AG20443 (cell line): ENCODE measurements around the gene IQSEC3.
A peak's percentile ranks its signal among the peaks of the same experiment; 100 is the strongest.
"Not testable (repeated sequence)": the region's sequence is repeated elsewhere in the genome, so short reads cannot be mapped to it uniquely, and the experiment has no call there.

Experiments used
- DNase-seq: peaks from one replicate; pipeline ENCODE4 v3.0.0; 2012; ENCODE audit warnings: low spot score, mixed read lengths

The IQSEC3 gene

DNA sequence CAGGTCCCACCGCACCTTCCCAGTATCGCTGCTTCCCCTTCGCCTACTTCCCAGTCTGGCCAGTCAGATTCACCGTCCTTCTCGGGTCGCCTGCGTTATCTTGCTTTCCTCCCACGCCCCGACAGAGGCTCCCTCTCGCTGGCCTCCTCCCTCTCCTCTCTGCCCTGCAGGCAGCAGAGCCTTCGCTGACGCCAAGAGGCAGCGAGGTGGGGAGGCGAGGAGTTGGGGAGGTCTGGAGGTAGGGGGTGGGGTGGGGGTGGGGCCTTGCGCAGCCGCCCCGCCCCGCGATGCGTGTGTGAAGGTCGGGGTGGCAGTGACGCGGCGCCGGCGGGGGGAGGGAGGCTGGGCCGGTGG lies at the start of gene IQSEC3:
TSS of gene IQSEC3 (plus strand) at position 340 of the 354 bp plus-strand sequence. CDS start 116 bp downstream, outside the sequence.
- DNase-seq: not testable (repeated sequence)

DNA sequence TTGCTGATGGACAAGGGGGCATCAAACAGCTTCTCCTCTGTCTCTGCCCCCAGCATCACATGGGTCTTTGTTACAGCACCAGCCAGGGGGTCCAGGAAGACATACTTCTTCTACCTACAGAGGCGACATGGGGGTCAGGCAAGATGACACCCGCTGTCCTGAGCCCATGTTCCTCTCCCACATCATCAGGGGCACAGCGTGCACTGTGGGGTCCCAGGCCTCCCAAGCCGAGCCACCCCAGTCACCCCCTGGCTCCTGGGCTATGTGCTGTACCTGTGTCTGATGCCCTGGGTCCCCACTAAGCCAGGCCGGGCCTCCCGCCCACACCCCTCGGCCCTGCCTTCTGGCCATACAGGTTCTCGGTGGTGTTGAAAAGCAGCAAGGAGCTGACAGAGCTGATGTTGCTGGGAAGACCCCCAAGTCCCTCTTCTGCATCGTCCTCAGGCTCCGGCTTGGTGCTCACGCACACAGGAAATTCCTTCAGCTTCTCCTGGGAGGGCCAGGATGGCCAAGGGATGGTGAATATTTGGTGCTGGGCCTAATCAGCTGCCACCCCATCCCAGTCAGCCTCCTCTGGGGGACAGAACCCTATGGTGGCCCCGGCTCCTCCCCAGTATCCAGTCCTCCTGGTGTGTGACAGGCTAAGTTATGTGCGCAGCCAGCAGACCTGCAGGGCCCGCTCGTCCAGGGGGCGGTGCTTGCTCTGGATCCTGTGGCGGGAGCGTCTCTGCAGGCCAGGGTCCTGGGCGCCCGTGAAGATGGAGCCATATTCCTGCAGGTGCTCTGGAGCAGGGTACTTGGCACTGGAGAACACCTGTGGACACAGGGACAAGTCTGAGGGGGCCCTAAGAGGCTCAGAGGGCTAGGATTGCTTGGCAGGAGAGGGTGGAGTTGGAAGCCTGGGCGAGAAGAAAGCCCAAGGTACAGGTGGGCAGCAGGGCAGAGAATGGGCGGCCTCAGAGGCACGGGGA lies 48.9 kb upstream of the IQSEC3 start:
- DNase-seq: not testable (repeated sequence)

DNA sequence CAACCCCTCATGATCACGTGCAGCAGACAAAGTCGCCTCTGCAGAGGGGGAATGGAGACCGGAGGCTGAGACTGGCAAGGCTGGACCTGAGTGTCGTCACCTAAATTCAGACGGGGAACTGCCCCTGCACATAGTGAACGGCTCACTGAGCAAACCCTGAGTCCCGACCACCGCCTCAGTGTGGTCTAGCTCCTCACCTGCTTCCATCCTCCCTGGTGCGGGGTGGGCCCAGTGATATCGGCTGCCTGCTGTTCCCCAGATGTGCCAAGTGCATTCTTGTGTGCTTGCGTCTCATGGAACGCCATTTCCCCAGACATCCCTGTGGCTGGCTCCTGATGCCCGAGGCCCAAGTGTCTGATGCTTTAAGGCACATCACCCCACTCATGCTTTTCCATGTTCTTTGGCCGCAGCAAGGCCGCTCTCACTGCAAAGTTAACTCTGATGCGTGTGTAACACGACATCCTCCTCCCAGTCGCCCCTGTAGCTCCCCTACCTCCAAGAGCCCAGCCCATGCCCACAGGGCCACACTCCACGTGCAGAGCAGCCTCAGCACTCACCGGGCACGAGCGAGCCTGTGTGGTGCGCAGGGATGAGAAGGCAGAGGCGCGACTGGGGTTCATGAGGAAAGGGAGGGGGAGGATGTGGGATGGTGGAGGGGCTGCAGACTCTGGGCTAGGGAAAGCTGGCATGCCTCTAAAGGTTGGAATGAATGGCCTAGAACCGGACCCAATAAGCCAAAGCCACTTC lies 47.6 kb upstream of the IQSEC3 start:
- not testable (repeated sequence) for DNase-seq

DNA sequence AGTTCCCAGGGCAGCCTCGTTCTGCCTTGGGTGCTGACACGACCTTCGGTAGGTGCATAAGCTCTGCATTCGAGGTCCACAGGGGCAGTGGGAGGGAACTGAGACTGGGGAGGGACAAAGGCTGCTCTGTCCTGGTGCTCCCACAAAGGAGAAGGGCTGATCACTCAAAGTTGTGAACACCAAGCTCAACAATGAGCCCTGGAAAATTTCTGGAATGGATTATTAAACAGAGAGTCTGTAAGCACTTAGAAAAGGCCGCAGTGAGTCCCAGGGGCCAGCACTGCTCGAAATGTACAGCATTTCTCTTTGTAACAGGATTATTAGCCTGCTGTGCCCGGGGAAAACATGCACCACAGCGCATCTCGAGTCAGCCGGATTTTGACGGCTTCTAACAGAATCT lies 46.7 kb upstream of the IQSEC3 start:
- DNase-seq: not testable (repeated sequence)

DNA sequence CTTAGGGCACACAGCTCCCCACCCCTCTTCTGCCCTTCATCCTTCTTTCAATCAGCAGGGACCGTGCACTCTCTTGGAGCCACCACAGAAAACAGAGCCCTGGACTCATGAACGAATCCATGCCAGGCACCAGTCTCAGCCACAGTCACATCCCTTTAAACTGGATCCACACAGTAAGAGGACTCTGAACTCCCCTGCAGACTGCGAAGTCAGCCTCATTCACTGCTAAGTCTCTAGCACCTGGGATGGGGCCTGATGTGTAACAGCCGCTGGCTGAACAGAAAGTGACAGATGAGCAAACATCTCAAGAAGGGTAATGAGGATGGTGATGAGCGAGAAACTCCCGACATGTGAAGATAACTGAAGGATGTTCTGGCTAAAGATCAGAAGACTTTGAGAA lies 45.8 kb upstream of the IQSEC3 start:
- DNase-seq: no peak

DNA sequence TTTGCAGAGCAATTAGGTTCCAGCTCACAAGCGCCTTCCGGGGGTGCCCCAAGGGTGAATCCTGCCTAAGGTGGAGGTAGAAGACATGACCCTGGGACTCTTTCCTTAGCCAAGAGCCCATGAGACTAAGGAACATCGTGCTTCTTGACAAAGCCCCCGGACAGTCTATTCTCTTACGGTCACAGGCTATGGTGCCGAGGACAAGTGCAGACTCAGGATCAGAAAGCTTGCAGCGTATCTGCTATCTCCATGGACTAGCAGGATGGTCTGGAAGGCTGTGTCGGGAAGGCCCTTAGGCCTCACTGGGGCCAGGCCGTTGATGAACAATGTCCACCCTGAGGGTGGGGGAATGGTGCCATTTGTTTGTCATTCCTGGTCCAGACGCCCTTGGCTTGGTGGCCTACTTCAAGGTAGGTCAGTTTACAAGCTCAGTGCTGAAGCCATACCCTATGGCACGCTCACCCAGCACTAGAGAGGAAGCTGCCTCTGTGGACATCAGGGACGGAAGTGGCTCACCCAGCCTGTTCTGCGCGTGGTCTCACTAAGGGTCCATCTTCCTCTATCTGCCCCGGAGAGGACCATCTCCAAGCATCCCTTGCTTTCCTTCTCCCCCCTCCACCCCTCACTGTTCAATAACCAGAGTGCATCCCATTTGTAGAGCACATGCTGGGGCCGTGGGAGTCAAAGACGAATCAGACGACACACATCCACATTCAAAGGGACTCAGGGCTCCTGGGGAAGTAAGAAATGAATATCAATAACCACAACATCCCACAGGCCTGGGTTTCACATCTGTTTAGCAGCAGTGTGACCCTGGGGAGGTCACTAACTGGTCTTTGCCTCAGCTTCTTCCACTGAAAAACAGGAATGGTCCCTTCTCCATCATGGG lies 45.0 kb upstream of the IQSEC3 start:
- peak; percentile 5 for DNase-seq

DNA sequence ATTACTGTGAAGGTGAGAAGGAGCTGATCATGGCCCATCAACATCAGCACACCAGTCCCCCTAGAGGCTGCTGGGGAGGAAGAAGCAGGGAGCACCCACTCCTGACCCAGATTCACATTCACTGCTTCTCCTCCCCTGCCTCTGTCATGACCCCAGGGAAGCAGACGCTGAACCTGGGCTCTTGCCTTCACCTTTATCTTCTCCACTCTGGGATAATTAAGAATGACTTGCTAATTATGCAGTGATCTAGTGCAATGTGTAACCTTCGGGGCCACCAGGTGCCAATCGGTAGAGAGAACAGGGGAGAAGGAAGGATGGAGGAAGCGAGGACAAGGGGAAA lies 44.4 kb upstream of the IQSEC3 start:
- no peak for DNase-seq

DNA sequence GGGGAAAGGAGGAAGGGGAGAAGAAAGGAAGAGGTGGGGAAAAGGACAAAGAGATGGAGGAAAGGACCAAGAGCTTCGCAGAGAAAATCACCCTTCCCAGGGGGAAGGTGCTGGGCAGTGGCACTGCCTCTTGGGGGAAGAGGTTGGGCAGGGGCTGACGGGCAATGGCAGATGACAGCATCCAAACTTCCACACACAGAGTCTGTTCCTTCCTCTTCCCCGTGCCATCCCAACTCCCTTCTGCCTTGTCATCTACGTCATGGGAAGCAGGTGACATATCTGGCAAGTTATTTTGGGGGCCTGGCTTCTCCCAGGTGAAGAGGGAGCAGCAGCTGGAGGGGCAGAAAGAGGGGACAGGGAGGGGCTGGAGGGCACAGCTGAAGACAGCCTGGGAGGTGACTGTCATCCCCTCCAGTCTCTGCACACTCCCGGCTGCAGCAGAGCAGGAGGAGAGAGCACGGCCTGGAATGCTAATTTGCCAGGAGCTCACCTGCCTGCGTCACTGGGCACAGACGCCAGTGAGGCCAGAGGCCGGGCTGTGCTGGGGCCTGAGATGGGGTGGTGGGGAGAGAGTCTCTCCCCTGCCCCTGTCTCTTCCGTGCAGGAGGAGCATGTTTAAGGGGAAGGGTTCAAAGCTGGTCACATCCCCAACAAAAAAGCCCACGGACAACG lies 43.9 kb upstream of the IQSEC3 start:
- DNase-seq: peak; percentile 4

DNA sequence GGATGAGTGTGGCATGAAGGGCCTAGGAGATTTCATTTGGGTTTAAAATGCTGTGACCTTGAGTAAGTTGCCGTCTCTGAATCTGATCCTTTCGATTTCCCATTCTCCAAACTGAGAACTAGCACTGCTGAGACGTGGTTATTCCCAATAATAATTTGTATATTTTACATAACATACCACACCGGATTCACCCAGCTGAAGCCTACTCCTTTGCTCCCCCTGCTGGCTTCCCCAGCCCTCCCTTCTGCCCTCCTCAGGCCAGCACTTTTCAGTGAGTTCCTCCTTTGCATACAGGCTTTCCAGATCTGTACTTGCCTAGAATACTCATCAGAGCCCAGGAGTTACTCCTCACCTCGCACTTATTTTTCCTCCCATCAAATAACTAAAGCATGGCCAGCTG lies 38.7 kb upstream of the IQSEC3 start:
- DNase-seq: not testable (repeated sequence)

DNA sequence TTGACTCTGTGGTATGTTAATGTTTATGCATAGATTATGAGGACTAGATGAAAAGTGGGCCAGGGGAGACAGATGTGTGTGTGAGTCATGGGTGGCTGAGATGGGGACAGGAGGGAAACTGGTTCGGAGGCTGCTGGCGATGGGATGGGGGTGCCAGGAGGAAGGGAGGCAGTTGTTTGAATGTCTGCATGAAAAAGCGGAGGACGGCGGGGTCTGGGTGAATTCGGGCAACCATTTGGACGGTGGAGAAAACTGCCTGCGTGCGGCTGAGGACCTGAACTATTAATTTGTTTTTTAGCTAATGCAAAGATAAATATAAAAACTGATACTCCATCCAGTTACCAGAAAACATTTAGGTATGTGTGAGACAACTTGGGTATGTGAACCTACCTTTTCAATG lies 27.8 kb upstream of the IQSEC3 start:
- not testable (repeated sequence) for DNase-seq

DNA sequence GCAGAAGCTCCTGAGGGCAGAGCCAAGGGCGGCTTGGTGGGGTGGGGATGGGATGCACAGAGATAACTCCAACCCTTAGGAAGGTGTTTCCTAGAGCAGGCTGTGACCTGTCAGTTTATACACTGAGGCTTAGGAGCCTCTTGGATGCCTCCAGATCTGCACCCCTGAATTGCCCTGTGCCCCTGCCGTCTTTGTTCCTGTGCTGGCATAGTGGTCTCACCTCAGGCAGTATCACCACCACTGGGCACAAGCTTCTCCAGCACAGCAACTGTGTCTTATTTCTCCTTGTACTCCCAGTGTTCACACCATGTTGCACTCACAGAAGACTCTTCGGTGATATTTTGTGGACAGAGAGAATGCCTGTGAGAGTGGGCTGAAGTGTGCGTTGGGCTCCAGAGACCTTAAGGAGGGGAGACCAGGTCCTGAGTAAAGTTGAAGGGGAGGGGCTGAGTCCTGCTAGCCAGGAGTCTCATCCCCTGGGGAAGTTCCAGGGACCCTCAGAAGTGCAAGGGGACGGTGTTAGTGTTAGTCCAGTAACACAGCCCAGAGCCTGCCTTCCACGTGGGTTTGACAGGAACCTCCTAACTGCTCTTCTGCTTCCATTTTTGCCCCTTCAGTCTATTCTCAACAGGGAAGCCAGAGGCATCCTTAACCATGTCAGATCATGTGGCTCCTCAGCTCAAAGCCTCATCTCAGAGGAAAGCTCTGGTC lies 26.9 kb upstream of the IQSEC3 start:
- not testable (repeated sequence) for DNase-seq

DNA sequence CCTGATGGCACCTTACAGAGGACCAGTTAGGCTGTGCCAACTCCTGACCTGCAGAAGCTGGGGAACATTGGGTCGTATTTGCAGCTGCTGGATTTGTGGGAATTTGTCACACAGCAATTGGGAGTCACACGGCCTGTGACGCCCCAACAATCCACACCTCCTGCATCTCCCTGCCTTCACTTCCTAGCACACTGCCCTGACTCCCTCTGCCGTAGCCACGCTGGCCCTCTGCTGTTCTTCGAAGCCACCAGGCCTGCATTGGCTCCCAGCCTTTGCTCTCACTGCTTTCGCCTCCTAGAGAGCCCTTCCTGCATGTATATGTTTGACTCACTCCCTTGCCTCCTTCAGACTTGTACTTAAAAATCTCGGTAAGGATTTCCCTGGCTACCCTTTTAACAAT lies 22.2 kb upstream of the IQSEC3 start:
- DNase-seq: not testable (repeated sequence)

DNA sequence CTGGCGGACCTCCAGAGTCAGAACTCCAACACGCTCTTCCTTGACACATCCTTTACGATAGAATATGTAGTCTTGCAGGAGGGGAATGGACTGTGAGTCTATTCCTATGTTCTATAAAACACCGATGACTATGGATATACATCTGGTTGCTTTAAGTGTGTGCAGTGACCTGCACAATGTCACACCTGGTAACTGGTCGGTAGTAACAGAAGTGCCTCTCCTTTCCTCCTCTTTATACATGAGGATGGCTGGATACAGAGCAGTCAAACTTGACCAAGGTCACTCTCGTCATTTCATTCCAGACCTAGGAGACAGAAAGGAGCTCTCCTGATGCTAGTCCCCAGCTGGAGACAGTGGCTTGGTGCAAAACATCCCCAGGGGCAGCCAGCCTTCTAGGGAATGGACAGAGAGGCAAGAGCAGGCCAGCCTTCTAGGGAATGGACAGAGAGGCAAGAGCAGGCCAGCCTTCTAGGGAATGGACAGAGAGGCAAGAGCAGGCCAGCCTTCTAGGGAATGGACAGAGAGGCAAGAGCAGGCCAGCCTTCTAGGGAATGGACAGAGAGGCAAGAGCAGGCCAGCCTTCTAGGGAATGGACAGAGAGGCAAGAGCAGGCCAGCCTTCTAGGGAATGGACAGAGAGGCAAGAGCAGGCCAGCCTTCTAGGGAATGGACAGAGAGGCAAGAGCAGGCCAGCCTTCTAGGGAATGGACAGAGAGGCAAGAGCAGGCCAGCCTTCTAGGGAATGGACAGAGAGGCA lies 21.2 kb upstream of the IQSEC3 start:
- not testable (repeated sequence) for DNase-seq

DNA sequence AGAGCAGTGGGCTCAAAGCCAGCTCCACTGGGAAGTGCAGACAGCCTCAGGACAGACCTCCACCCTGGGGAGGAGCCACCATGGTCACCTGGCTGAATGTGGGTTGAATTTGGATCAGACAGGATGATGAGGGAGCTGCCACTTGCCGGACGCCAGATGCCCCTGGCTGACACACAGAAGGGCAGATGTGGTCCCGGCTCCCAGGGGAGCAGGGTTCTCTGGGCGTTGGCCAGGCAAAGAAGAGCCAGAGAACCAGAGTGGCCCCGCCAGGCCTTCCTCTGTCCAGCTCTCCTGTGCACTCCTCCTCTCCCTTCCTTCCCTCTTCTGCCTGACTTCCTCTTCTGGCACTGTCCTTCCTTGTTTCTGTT lies 20.6 kb upstream of the IQSEC3 start:
- DNase-seq: not testable (repeated sequence)

DNA sequence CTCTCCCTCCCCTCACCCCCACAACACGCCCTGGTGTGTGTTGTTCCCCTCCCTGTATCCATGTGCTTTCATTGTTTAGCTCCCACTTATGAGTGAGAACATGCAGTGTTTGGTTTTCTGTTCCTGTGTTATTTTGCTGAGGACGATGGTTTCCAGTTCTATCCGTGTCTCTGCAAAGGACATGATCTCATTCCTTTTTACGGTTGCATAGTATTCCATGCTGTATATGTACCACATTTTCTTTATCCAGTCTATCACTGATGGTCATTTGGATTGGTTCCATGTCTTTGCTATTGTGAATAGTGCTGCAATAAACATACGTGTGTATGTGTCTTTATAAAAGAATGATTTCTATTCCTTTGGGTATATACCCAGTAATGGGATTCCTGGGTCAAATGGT lies 20.0 kb upstream of the IQSEC3 start:
- DNase-seq: not testable (repeated sequence)

DNA sequence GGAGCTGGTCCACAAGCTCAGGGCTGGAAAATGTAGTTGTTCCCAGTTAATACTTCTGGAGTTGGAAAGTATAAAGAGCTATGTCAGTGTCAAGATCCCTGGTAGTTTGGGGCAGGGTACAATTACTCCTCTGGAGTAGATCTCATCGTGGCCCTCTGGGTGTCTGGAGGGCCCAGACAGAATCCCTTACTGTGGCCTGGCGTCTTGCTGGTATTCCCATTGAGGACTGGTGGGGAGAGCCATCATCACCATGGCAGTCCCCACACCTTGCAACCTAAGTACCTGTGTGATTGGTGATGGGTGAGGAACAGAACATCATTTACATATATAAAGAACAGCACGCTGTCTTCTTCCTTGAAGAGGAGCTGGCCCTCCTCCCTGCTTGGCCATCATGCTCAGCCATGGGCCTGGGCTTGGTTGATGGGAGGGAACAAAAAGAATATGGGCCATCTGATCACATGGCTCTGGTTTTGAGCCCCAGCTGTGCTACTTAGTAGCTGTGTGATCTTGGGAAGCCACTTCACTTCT lies 18.8 kb upstream of the IQSEC3 start:
- DNase-seq: not testable (repeated sequence)

DNA sequence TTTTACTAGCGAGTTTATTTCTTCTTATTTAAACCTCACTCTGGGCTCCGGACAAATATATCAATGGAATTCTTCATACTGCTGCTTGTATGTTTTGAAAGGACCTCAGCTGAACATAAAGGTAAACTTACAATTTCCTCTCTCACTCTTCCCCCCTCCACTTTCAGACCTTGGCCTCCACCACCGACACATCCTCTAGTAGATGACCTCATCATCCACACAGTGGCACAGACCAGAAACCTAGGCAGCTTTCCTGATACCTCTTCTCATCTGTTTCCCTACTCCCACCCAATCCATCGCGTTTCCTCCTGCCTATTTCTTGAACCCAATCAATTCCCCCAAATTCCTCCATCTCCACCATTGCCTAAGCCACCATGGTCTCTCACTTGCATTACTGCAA lies 17.4 kb upstream of the IQSEC3 start:
- DNase-seq: not testable (repeated sequence)

DNA sequence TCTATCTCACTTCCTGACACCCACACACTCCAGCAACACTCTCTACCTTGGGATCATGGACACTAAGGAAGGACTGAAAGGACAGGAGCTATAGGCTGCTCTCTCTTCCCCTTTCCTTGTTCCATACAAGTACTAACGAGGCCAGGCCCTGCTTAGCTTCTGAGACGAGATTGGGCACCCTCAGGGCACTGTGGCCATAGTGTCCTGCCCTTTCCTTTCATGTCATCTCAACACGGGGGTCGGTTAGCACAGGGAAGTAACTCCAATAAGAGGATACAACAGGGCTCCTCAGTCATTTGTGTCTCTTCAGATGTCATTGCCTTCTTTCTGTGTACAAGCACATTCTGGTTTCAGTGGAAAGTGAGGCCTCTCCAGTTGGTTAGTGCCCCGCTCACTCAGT lies 15.5 kb upstream of the IQSEC3 start:
- DNase-seq: not testable (repeated sequence)

DNA sequence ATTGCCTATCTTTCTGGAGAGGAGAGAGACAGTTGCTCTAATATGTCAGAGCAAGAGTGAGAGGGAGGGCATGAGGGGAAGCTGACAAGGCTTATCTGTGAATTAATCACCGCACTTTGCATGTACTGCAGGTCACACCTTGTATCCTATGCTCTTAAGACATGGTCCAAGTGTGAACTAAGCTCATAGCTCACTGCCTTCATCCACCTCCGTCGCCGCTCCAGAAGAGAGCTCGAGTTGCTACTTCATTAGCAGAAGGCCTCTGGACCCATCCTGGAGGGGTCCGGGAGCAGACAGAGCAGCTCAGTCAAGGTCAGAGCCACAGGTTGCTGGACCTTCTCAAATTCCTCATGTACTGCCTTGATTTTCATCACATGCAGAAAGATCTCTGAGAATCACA lies 14.6 kb upstream of the IQSEC3 start:
- DNase-seq: not testable (repeated sequence)
